NT2/D1 (cell line): ENCODE data around the gene RPL38.

Experiments used
- SUZ12 ChIP-seq: IDR thresholded peaks from 2 replicates; pipeline ENCODE4 v1.6.1; 2011; ENCODE audit not compliant: insufficient read length, insufficient read depth; ENCODE audit errors: extremely low read depth
- ZNF274 ChIP-seq: IDR thresholded peaks from 2 replicates; pipeline ENCODE4 v1.6.1; 2011; ENCODE audit warnings: mild to moderate bottlenecking, low read depth, low read length

DNA sequence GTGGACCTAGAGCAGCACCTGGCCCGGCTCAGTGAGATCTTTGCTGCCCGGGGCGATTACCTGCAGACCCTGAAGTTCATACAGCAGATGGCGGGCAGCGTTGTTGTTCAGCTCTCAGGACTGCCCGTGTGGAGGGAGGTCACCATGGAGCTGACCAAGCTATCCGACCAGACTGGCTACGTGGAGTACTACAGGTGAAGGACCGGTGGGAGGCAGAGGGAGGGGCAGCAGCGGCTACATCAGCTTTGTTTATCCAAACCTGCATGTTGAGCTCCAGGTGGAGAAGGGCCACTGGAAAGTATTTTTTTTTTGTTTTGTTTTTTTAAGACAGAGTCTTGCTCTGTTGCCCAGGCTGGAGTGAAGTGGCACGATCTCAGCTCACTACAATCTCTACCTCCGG is 33.8 kb downstream of the RPL38 start:
- no peak for TF ChIP-seq SUZ12
- no peak for TF ChIP-seq ZNF274
